Heart right ventricle (tissue), 16 donors: ENCODE results near the gene MYO5A. TPM values are rescaled to one million over a fixed set of nuclear protein-coding genes. Genes with fewer than 3 reads are reported as not detected.

Experiments used
- ATAC-seq, 8 donors: fragments of 200-7000 bp; cut with Tn5 transposase; one replicate each; pipeline ENCODE4 v1.9.1; 2020; ENCODE audit warnings: mild to moderate bottlenecking in 8 of 8, moderate library complexity in 8 of 8, moderate number of reproducible peaks in 1 of 8
- DNase-seq, 2 donors: peaks; one replicate each; pipeline ENCODE4 v3.0.0-alpha.2; 2020
- H3K27ac ChIP-seq, 10 donors: fragments of 200-600 bp; sonication (generic) in 2 of 10; one replicate each; pipeline versions ENCODE4 v1.5.0 to v1.8.0; 2020 to 2022; ENCODE audit warnings: mild to moderate bottlenecking in 3 of 10
- H3K27me3 ChIP-seq, 7 donors: fragments of 200-600 bp; one replicate each; pipeline ENCODE4 v1.8.0; 2021 to 2022; ENCODE audit warnings: mild to moderate bottlenecking in 2 of 7
- H3K36me3 ChIP-seq, 9 donors: fragments of 200-600 bp; sonication (generic) in 1 of 9; one replicate each; pipeline versions ENCODE4 v1.5.0 to v1.8.0; 2020 to 2022; ENCODE audit warnings: mild to moderate bottlenecking in 2 of 9
- H3K4me1 ChIP-seq, 9 donors: fragments of 200-600 bp; sonication (generic) in 1 of 9; one replicate each; pipeline versions ENCODE4 v1.5.0 to v1.8.0; 2020 to 2022; ENCODE audit warnings: mild to moderate bottlenecking in 4 of 9
- H3K4me3 ChIP-seq, 10 donors: fragments of 200-600 bp; sonication (generic) in 2 of 10; one replicate each; pipeline versions ENCODE4 v1.5.0 to v1.8.0; 2020 to 2022; ENCODE audit warnings: mild to moderate bottlenecking in 7 of 10, moderate library complexity in 2 of 10
- H3K9me3 ChIP-seq, 11 donors: fragments of 200-600 bp in 10 of 11; sonication (generic) in 2 of 11; one replicate each; pipeline versions ENCODE4 v1.5.0 to v1.8.0; 2013 to 2022; ENCODE audit warnings: mild to moderate bottlenecking in 2 of 11, control low read depth in 1 of 11, moderate library complexity in 1 of 11
- CTCF ChIP-seq, 9 donors: fragments of 200-600 bp; sonication (generic) in 2 of 9; IDR thresholded peaks; one replicate each; pipeline versions ENCODE4 v1.5.0 to v1.8.0; 2021 to 2022; ENCODE audit warnings: antibody characterized with exemption in 9 of 9, mild to moderate bottlenecking in 5 of 9, moderate library complexity in 1 of 9
- WGBS, 2 donors: extraction: QIAGEN DNeasy Blood & Tissue Kit; methylation state at CpG; one replicate each; pipeline ENCODE4 v1.1.7; 2013; ENCODE audit warnings: inconsistent platforms in 1 of 2; 5-methylcytosine and 5-hydroxymethylcytosine counted together
- intact Hi-C, 10 donors: fragments of 100-400 bp; cut with DNase I; formaldehyde crosslinking; loops; one replicate each; pipeline versions ENCODE4 v1.11.1 to v1.14.2; 2022
- polyA plus RNA-seq, 2 donors: library from polyadenylated mRNA; stranded (reverse); fragments of 200-250 nt; gene quantifications; one replicate each; pipeline ENCODE4 v1.2.3, GENCODE V29; 2013
- total RNA-seq, 10 donors: library from RNA; stranded (reverse); fragmentation: NEBNext Ultra II Directional in 3 of 10; extraction: Animal tissue kit (Norgen Biotek cat#: 25700) in 3 of 10; gene quantifications; one replicate each; pipeline versions ENCODE4 v1.2.1 to v1.2.4, GENCODE V29; 2021 to 2023
- donor health status: Arrhythmogenic right ventricular cardiomyopathy.
- donor health status: ischemic (EF 13 %, LVEDD 7.1; RV severe dilation, severe dysfunction).
- donor health status: healthy with polysubstance abuse.
- donor health status: DM: no; HTN: yes; CAD: no.
- donor health status: DM: no; HTN: no; CAD: no.
- donor health status: ischemic (EF 25% LVEDD 6.9; RV normal size, moderate dysfunction).
- donor health status: ischemic (EF 25% LVEDD 5.7; RV mildly dilated, moderate dysfunction).
- donor health status: healthy.
- donor health status: DM: yes; HTN: yes; CAD: no.
- donor health status: Ischemic cardiomyopathy.
- donor health status: ischemic (EF 35%, LVEDD 5.7; RV mildly dilated, moderate dysfunction).
- donor health status: nonischemic (EF 11% LVEDD 7.7; RV severe dilation, severe dysfunction).
- donor health status: DM: yes; HTN: yes; CAD: no.
- donor health status: PGD.
- donor health status: ischemic (EF 29% LVEDD 5.4; RV normal size, mild dysfunction).
- donor health status: nonischemic (EF 23%, LVEDD 6.1; RV moderate dilation, normal function).

MYO5A gene
- total and polyA plus RNA-seq, 12 donors = 3.1 to 15.7 (median 6.3) TPM

GRCh38 chr15:52437646-52438045 lies 91.0 kb downstream of the MYO5A start:
- no peak for ATAC-seq
- peaks cover 0 to 58% (median 28%) of the 10 kb centered on the region in 9 donors for H3K4me1 ChIP-seq
- peak overlapping the region in 3 of 10 donors; percentile 5 to 49 (median 44) for H3K27ac ChIP-seq

GRCh38 chr15:52436981-52437380 lies 91.7 kb downstream of the MYO5A start:
- no peak for TF ChIP-seq CTCF (IDR thresholded peaks at IDR 0.05)
- Histone ChIP-seq H3K4me1 (peaks cover 0 to 55% (median 30%) of the 10 kb centered on the region in 9 donors), H3K27ac (peak overlapping the region in 1 of 10 donors; percentile 31), H3K27me3 (no peaks in the 10 kb centered on the region), H3K9me3 (no peaks in the 10 kb centered on the region), H3K4me3 (no peak overlapping the region), H3K36me3 (no peaks in the 10 kb centered on the region)
- no peak for ATAC-seq
- intact Hi-C loops = no loop called here
- DNase-seq = no peak
- WGBS, 2 donors = 83 to 85% methylated on average over 3 of the region's 3 CpGs

More at GRCh38 chr15:52437646-52438045, 91.0 kb downstream of the MYO5A start:
- H3K9me3 ChIP-seq = no peaks in the 10 kb centered on the region
- TF ChIP-seq CTCF (IDR thresholded peaks at IDR 0.05) = no peak
- DNase-seq = no peak
- H3K27me3 ChIP-seq = no peaks in the 10 kb centered on the region
- H3K36me3 ChIP-seq = no peaks in the 10 kb centered on the region
- intact Hi-C loops = no loop called here
- no peak overlapping the region for H3K4me3 ChIP-seq

- H3K4me1 ChIP-seq = peaks cover 0 to 37% (median 25%) of the 10 kb centered on the region in 9 donors
- H3K9me3 ChIP-seq = no peaks in the 10 kb centered on the region
- TF ChIP-seq CTCF (IDR thresholded peaks at IDR 0.05) = no peak
These were observed 93.8 kb downstream of the MYO5A start for GRCh38 chr15:52434885-52435284.

GRCh38 chr15:52428297-52428696 lies 100.4 kb downstream of the MYO5A start:
- H3K27me3 ChIP-seq = no peaks in the 10 kb centered on the region
- peak overlapping the region in 4 of 10 donors; percentile 20 to 48 (median 41) for H3K27ac ChIP-seq
- WGBS, 2 donors = 72 to 73% methylated on average over 4 of the region's 4 CpGs
- no peak overlapping the region for H3K4me3 ChIP-seq
- H3K4me1 ChIP-seq = peaks cover 0 to 17% (median 9%) of the 10 kb centered on the region in 9 donors
- no peaks in the 10 kb centered on the region for H3K9me3 ChIP-seq
- DNase-seq = no peak
- peak in 4 of 8 donors; percentile 11 to 42 (median 20) for ATAC-seq
- TF ChIP-seq CTCF (IDR thresholded peaks at IDR 0.05) = no peak
- H3K36me3 ChIP-seq = peaks cover 0 to 18% (median 0%) of the 10 kb centered on the region in 9 donors
- intact Hi-C loops = no loop called here

More at GRCh38 chr15:52434885-52435284, 93.8 kb downstream of the MYO5A start:
- intact Hi-C loops = no loop called here
- H3K27me3 ChIP-seq = no peaks in the 10 kb centered on the region
- no peaks in the 10 kb centered on the region for H3K36me3 ChIP-seq
- ATAC-seq = peak in 4 of 8 donors; percentile 34 to 41 (median 38)
- no peak overlapping the region for H3K4me3 ChIP-seq
- DNase-seq = no peak
- WGBS, 2 donors = 67% methylated on average over 3 of the region's 3 CpGs
- peak overlapping the region in 4 of 10 donors; percentile 12 to 25 (median 19) for H3K27ac ChIP-seq
